HepG2 (cell line): ENCODE measurements around the gene ZFR. TPM values are rescaled to one million over a fixed set of nuclear protein-coding genes. Genes with fewer than 3 reads are reported as not detected.
A peak's percentile ranks its signal among the peaks of the same experiment; 100 is the strongest.

Source experiments
- ATAC-seq: fragments of 200-7000 bp; cut with Tn5 transposase; 3 replicates; pipeline ENCODE4 v1.9.1; 2020; ENCODE audit warnings: mild to moderate bottlenecking, moderate library complexity
- BruUV-seq: library from RNA; stranded (reverse); fragments of 400-500 nt; replicated peaks from 2 replicates; lab custom pipeline; 2021; lab: Mats Ljungman, UMichigan
- CTCF ChIA-PET: fragments of 300-600 bp; formaldehyde crosslinking; extraction: SDS; loops from one replicate; lab custom pipeline; 2021; ENCODE audit warnings: low total read pairs, inconsistent platforms, low intra/inter-chr PET ratio; lab: Yijun Ruan, JAX
- POLR2A ChIA-PET: fragments of 350-600 bp; sonication (Branson Sonifier 250); formaldehyde crosslinking; loops from one replicate; lab custom pipeline; 2020; ENCODE audit warnings: antibody characterized with exemption, inconsistent platforms; lab: Yijun Ruan, JAX
- DNase-seq: peaks from one replicate; pipeline ENCODE4 v3.0.0-alpha.2; 2015; ENCODE audit warnings: low spot score
- FAIRE-seq: peaks from 3 replicates; lab custom pipeline; 2011; peaks lifted over from hg19 to GRCh38; lab: Jason Lieb, UNC
- H2AFZ ChIP-seq: one replicate; pipeline ENCODE4 v1.6.1; 2011; ENCODE audit warnings: low read length, inconsistent platforms
- H3K27ac ChIP-seq: fragments of 300-600 bp; 3 replicates; pipeline ENCODE4 v1.8.0; 2011; ENCODE audit warnings: mixed run types, mild to moderate bottlenecking, mixed read lengths, low read length, inconsistent platforms; ENCODE audit not compliant: insufficient read depth; ENCODE audit errors: extremely low read length
- H3K27me3 ChIP-seq, 2 experiments: fragments of 200-600 bp in 1 of 2; 2 replicates in 1 of 2; 3 replicates in 1 of 2; pipeline versions ENCODE4 v1.6.0 to v1.8.0; 2011; ENCODE audit warnings: low read length in 2 of 2, mild to moderate bottlenecking in 2 of 2, moderate library complexity in 2 of 2, inconsistent platforms in 1 of 2; ENCODE audit not compliant: insufficient read depth in 2 of 2, control insufficient read depth in 1 of 2
- H3K36me3 ChIP-seq, 2 experiments: fragments of 200-600 bp in 1 of 2; replicated peaks in 1 of 2; 2 replicates in 1 of 2; 3 replicates in 1 of 2; pipeline versions ENCODE4 v1.5.1 to v1.8.0; 2011; ENCODE audit warnings: low read length in 2 of 2, inconsistent platforms in 1 of 2; ENCODE audit not compliant: insufficient read depth in 2 of 2, control insufficient read depth in 1 of 2
- H3K4me1 ChIP-seq: 2 replicates; pipeline ENCODE4 v1.5.1; 2012; ENCODE audit warnings: low read length, inconsistent platforms; ENCODE audit not compliant: insufficient read depth
- H3K4me2 ChIP-seq: 2 replicates; pipeline ENCODE4 v1.6.0; 2011; ENCODE audit warnings: low read depth, low read length, inconsistent platforms
- H3K4me3 ChIP-seq, 3 experiments: fragments of 200-600 bp in 1 of 3; sonication (generic), shearing (Covaris generic) in 1 of 3; replicated peaks in 1 of 3; 2 replicates each; pipeline ENCODE4 v1.5.1; 2011 to 2016; ENCODE audit warnings: low read length in 3 of 3, inconsistent platforms in 2 of 3, low read depth in 2 of 3, mild to moderate bottlenecking in 2 of 3, control low read depth in 1 of 3, mixed read lengths in 1 of 3; ENCODE audit not compliant: insufficient read depth in 1 of 3
- H3K79me2 ChIP-seq: one replicate; pipeline ENCODE4 v1.6.1; 2011; ENCODE audit warnings: low read length, inconsistent platforms; ENCODE audit not compliant: insufficient read depth
- H3K9ac ChIP-seq: 2 replicates; pipeline ENCODE4 v1.6.0; 2011; ENCODE audit warnings: mild to moderate bottlenecking, low read depth, low read length, inconsistent platforms; ENCODE audit not compliant: insufficient read depth
- H3K9me3 ChIP-seq: 2 replicates; pipeline ENCODE4 v1.5.1; 2012; ENCODE audit warnings: mild to moderate bottlenecking, low read length
- H4K20me1 ChIP-seq: 2 replicates; pipeline ENCODE4 v1.6.0; 2011; ENCODE audit warnings: inconsistent platforms, mild to moderate bottlenecking, low read length, moderate library complexity; ENCODE audit not compliant: insufficient read depth
- AGO2 ChIP-seq: fragments of 200-400 bp; formaldehyde crosslinking; optimal IDR thresholded peaks from 2 replicates; pipeline ENCODE3; 2017; ENCODE audit warnings: mild to moderate bottlenecking, low read depth, low read length, moderate library complexity
- BORCS8-MEF2B ChIP-seq: sonication (generic); formaldehyde crosslinking; IDR thresholded peaks from 2 replicates; pipeline ENCODE4 v1.8.0; 2022; ENCODE audit warnings: mild to moderate bottlenecking, missing genetic modification reagents
- CBFB ChIP-seq: sonication (generic); formaldehyde crosslinking; IDR thresholded peaks from 2 replicates; pipeline ENCODE4 v1.4.0; 2020; ENCODE audit warnings: missing genetic modification reagents
- KDM4B ChIP-seq: sonication (generic); formaldehyde crosslinking; IDR thresholded peaks from 2 replicates; pipeline ENCODE4 v1.4.0; 2020; ENCODE audit warnings: missing genetic modification reagents
- KDM5B ChIP-seq: sonication (generic); formaldehyde crosslinking; IDR thresholded peaks from 2 replicates; pipeline ENCODE4 v1.4.0; 2020; ENCODE audit warnings: missing genetic modification reagents, mild to moderate bottlenecking, borderline replicate concordance
- KDM6A ChIP-seq: IDR thresholded peaks from 2 replicates; pipeline ENCODE4 v1.6.1; 2016; ENCODE audit warnings: low read depth
- SIN3B ChIP-seq: fragments of 150-350 bp; IDR thresholded peaks from 2 replicates; pipeline ENCODE4 v1.6.1; 2014; ENCODE audit warnings: low read length
- SMYD3 ChIP-seq: sonication (generic); formaldehyde crosslinking; IDR thresholded peaks from 2 replicates; pipeline ENCODE4 v1.8.1; 2023; ENCODE audit warnings: mild to moderate bottlenecking, missing genetic modification reagents
- ZFAT ChIP-seq: sonication (generic); formaldehyde crosslinking; conservative IDR thresholded peaks from 2 replicates; pipeline ENCODE4 v1.8.1; 2023; ENCODE audit warnings: missing genetic modification reagents, inconsistent platforms
- ZNF180 ChIP-seq: sonication (generic); formaldehyde crosslinking; IDR thresholded peaks from 2 replicates; pipeline ENCODE4 v1.4.0; 2020; ENCODE audit warnings: low read depth, missing genetic modification reagents, borderline replicate concordance
- ZNF331 ChIP-seq: sonication (generic); formaldehyde crosslinking; IDR thresholded peaks from 2 replicates; pipeline ENCODE4 v1.4.0; 2020; ENCODE audit warnings: missing genetic modification reagents
- ZNF431 ChIP-seq: sonication (generic); formaldehyde crosslinking; IDR thresholded peaks from 2 replicates; pipeline ENCODE4 v1.9.0; 2022; ENCODE audit warnings: missing genetic modification reagents, low read depth, mild to moderate bottlenecking, borderline replicate concordance
- ZNF580 ChIP-seq: IDR thresholded peaks from 2 replicates; pipeline ENCODE4 v1.6.1; 2016; ENCODE audit warnings: low read depth, borderline replicate concordance
- ZNF766 ChIP-seq: sonication (generic); formaldehyde crosslinking; IDR thresholded peaks from 2 replicates; pipeline ENCODE4 v1.5.0; 2020; ENCODE audit warnings: missing genetic modification reagents, borderline replicate concordance
- WGBS: methylation state at CpG from one replicate; pipeline ENCODE4 v1.1.6; 2017; ENCODE audit warnings: low lambda C conversion rate; 5-methylcytosine and 5-hydroxymethylcytosine counted together
- in situ Hi-C: cut with HindIII; loops from 2 replicates; pipeline ENCODE4 v1.10.0; 2017; ENCODE audit warnings: low pct_unique_long_range_greater_than_20kb; ENCODE audit not compliant: extremely low pct_ligation_motif_present
- intact Hi-C: fragments of 100-400 bp; cut with micrococcal nuclease; formaldehyde crosslinking; loops from one replicate; pipeline ENCODE4 v1.10.0; 2022; ENCODE audit not compliant: unreplicated experiment
- polyA plus RNA-seq, 8 experiments: library from polyadenylated mRNA; depleted of rRNA in 3 of 8; stranded (reverse) in 7 of 8; unstranded in 1 of 8; fragments of >200 nt; fragmentation: Illumina TruSeq in 4 of 8; extraction: Trizol in 4 of 8; gene quantifications; 2 replicates each; pipeline versions ENCODE4 v1.2.1 to v1.2.3, GENCODE V29; 2011 to 2016; ENCODE audit warnings: low read depth in 4 of 8, missing spikeins in 1 of 8, mixed read lengths in 1 of 8; ENCODE audit not compliant: insufficient read depth in 1 of 8
- total RNA-seq, 5 experiments: library from RNA; depleted of rRNA; stranded (reverse); fragments of >200 nt; fragmentation: Illumina TruSeq; extraction: Trizol; gene quantifications; 2 replicates each; pipeline ENCODE4 v1.2.3, GENCODE V29; 2016; ENCODE audit warnings: low read depth in 1 of 5

ZFR gene
- total and polyA plus RNA-seq, 2 of the 13 experiments (the other 11 are each of a cell fraction or from before 2014, with no cell fraction given), result 89.0 to 92.8 TPM

GRCh38 chr5:32458880-32459495, 14.4 kb upstream of the ZFR start (continued):
- TF ChIP-seq AGO2 (no peak), ZNF331 (0 out of 2 replicates have a peak, but pooled peaks have one; percentile 31)

GRCh38 chr5:32455311-32455710, 10.8 kb upstream of the ZFR start:
- Histone ChIP-seq H3K27me3 (peaks cover 0 to 9% of the 10 kb centered on the region in 2 experiments; a peak in 2 of 5 replicates), H4K20me1 (no peaks in the 10 kb centered on the region), H2AFZ (no peak overlapping the region), H3K9ac (no peak overlapping the region), H3K4me3 (no peak overlapping the region), H3K4me1 (peaks cover 19% of the 10 kb centered on the region), H3K4me2 (no peak overlapping the region), H3K36me3 (no peaks in the 10 kb centered on the region), H3K9me3 (no peaks in the 10 kb centered on the region), H3K27ac (no peak overlapping the region), H3K79me2 (no peaks in the 10 kb centered on the region)
- ChIA-PET POLR2A (interaction anchor here (1.2 kb wide), 1 partner anchor 11 kb away, joined by 4 read pairs; the partner anchor contains the start of gene ZFR), CTCF (no interaction called here)
- ATAC-seq (no peak), FAIRE-seq (no peak), DNase-seq (no peak)
- intact Hi-C loops, result no loop called here
- no peak for TF ChIP-seq CBFB (CRISPR knock-in tag)
- in situ Hi-C loops, result no loop called here
- 57% methylated on average over 6 of the region's 6 CpGs for WGBS
- BruUV-seq, result no TSS peak

GRCh38 chr5:32454821-32455220, 10.3 kb upstream of the ZFR start:
- H3K4me3 ChIP-seq, result no peak overlapping the region
- no peak overlapping the region for H3K27ac ChIP-seq
- BruUV-seq, result no TSS peak
- H3K4me2 ChIP-seq, result no peak overlapping the region
- no peak for FAIRE-seq
- H4K20me1 ChIP-seq, result no peaks in the 10 kb centered on the region
- no peaks in the 10 kb centered on the region for H3K79me2 ChIP-seq
- ChIA-PET CTCF (no interaction called here), POLR2A (interaction anchor here (1.2 kb wide), 1 partner anchor 10 kb away, joined by 4 read pairs; the partner anchor contains the start of gene ZFR)
- H3K4me1 ChIP-seq, result peaks cover 19% of the 10 kb centered on the region
- H3K36me3 ChIP-seq, result no peaks in the 10 kb centered on the region
- intact Hi-C loops (no loop called here), in situ Hi-C loops (no loop called here)
- no peaks in the 10 kb centered on the region for H3K9me3 ChIP-seq
- DNase-seq, result no peak
- WGBS, result 55% methylated on average over 5 of the region's 5 CpGs
- H2AFZ ChIP-seq, result no peak overlapping the region
- H3K9ac ChIP-seq, result no peak overlapping the region
- ATAC-seq, result no peak
- H3K27me3 ChIP-seq, result peaks cover 0 to 9% of the 10 kb centered on the region in 2 experiments; a peak in 2 of 5 replicates
- TF ChIP-seq ZNF180 (CRISPR knock-in tag), result no peak
- TF ChIP-seq ZFAT (CRISPR knock-in tag), result no peak
- TF ChIP-seq KDM4B (CRISPR knock-in tag), result no peak
- no peak for TF ChIP-seq SIN3B
- TF ChIP-seq BORCS8-MEF2B, result no peak
- TF ChIP-seq KDM5B (CRISPR knock-in tag), result no peak
- TF ChIP-seq SMYD3, result no peak
- no peak for TF ChIP-seq ZNF580 (CRISPR knock-in tag)
- TF ChIP-seq KDM6A, result no peak
- TF ChIP-seq ZNF766 (CRISPR knock-in tag), result no peak
- no peak for TF ChIP-seq ZNF431 (CRISPR knock-in tag)
